Measurements from ENCODE around the gene PAPPA. TPM values are rescaled to one million over a fixed set of nuclear protein-coding genes. Genes with fewer than 3 reads are reported as not detected.

Gene PAPPA
- polyA plus RNA-seq, 4 donors: 3.4 to 8.7 (median 4.2) TPM

DNA sequence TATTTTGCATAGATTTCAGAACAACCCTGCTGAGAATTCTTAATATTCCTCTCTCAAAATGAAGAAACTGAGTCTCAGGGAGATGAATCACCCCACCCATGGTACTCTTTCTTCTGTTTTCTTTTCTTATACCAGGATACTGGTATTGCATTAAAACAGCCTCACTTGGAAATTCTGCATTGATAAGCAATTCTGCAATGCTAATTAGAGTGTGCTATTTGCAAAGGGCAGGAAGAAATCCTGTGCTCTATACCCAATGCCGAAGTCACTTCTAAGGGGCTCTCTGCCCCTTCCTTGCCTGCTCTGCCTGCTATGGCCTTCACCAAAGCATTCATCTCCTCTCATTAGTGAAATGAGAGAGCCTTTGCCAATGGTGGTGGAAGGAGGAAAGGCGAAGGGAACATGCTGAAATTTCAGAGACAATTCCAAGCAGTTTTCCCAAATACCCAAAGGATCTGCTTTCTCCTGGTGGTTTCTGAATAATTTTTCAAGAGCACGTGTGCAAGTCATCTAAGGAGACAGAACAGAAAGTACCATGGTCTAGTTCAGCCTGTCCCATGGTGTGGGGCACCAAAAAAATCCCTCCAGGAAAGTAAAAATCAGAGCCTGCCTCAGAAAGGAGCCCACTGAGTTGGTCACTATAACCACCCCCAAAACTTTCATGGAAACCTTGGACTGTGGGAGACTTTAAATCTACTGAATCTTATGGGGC lies 156.5 kb downstream of the PAPPA start:
- no peak for DNase-seq (ENCODE audit: low read depth in 4 of 4, low spot score in 2 of 4)

DNA sequence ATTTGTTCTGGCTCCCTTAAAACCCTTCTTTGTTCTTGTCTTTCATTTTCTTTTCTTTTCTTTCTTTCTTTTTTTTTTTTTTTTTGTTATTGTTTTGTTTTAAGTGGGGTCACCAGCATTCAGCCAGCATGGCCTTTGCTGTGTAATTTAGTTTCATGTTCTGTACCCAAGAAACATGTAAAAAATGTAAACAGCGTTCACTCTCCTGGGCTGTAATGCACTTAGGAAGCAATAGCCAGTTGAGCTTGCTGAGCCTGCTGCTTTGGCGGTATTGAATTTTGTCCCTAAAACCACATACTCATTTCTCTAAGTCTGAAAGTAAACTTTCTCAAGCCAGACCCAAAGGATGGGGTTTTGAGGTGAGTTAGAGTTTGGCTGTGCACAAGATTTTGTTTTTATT lies 158.6 kb downstream of the PAPPA start:
- no peak for DNase-seq (ENCODE audit: low read depth in 4 of 4, low spot score in 2 of 4)

DNA sequence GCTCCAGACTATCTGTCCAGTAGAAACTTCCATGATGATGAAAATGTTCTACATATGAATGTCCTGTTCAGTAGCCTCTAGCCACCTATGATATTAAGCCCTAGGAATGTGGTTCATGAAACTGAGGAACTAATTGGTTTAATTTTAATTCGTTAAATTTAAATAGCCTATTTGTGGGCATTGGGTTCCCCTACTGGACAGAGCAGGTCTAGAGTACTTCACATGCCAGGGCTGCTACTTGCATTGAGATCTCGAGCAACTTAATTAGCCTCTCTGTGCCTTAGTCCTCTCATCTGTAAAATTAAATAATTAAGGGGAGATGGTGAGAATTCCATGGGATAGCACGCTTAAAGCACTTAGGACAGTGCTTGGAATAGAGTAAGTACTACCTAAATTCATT lies 160.0 kb downstream of the PAPPA start:
- no peak for DNase-seq (ENCODE audit: low read depth in 4 of 4, low spot score in 2 of 4)

DNA sequence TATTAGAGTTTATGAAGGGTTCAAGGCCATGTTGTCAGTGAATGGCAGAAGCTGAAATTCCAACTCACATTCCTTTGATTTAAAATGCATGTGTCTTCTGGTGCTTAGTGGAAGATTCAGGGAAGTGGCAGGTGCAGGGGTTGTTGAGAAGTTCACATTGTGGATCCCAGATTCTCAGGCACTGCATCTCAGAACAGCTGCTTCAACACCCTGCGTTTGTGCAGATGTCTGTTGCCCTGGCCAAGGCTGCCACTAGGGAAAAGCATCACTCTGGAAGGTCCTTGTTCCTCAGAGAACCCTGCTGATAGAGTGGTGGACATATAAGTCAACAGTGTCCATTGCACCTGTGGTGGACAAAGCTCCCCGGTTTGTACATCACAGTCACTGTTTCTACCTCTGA lies 162.7 kb downstream of the PAPPA start:
- no peak for DNase-seq (ENCODE audit: low read depth in 4 of 4, low spot score in 2 of 4)

DNA sequence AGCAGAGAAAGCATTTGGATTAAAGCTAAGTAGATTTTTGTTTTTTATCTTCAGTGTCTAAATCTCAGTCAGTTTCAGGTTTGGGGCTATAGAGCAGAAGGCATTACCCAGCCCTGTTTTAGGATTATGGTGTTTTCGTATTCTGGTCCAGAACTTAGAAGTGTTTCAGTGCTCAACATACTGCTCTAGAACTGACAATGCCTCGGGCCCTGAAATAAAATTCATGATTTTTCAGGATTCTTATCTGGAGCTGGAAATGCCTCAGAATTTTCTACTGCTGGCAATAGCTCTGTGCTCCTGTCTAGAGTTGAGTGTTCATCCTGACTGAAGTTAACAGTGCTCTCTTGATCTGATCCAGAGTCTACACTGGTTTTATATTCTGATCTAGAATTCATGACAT lies 163.9 kb downstream of the PAPPA start:
- no peak for DNase-seq (ENCODE audit: low read depth in 4 of 4, low spot score in 2 of 4)

DNA sequence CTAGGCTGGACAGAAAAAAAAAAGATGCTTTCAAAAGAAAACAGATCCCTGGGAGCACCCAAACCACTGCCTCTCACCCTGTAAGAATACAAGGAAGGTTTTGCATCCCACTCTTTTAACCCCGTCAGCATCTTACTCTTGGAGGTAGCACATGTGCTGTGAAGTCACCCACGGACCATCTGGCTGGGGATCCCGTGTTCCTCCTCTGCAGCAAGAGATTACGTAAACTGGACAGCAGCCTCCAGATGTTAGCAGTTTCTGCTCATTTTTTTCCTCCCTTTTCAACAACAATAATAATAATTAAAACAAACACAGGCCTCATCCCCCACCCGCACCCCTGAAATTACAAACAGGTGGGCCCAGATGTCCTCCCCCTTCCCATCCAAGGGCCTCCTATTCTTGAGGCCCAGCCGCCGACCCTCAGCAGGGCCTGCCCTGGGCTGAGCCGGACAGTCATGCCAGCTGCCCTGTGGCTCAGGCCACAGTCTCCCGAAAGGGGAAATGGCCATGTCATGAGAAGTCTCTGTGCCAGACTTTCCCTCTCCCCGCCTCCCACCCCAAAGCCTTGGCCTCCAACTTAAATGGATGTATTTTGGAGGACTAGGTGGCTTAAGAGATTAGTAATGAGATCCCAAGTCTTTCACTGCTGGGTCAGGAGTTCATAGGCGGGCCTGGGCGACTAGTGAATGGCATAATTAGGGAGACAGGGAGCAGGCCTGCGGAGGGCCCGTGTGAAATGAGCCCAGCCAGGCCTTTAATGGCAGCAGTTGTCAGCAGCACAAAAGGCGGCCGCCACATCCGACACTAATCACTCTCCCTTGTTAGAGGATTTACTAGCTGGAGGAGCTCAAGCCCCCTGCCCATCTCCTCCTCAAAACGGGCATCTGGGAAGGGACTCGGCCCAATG lies 165.1 kb downstream of the PAPPA start:
- no peak for DNase-seq (ENCODE audit: low read depth in 4 of 4, low spot score in 2 of 4)

DNA sequence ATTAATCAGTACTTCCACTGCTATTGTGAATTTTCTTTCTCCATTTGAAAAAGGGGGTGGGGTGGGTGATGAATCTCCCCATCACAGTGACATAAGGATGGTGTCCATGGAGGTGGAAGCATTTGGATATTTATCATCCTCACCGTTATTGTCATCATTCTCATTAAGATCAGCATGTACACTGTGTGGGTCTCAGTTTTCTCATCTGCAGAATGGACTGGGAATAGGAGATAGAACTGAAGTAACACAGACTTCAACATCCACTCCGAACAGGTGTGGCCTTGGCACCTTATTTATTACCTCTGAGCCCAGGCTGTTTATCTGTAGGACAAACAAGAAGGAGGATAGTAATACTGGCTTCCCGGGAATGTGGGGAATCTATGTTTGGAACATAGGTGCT lies 165.9 kb downstream of the PAPPA start:
- no peak for DNase-seq (ENCODE audit: low read depth in 4 of 4, low spot score in 2 of 4)

DNA sequence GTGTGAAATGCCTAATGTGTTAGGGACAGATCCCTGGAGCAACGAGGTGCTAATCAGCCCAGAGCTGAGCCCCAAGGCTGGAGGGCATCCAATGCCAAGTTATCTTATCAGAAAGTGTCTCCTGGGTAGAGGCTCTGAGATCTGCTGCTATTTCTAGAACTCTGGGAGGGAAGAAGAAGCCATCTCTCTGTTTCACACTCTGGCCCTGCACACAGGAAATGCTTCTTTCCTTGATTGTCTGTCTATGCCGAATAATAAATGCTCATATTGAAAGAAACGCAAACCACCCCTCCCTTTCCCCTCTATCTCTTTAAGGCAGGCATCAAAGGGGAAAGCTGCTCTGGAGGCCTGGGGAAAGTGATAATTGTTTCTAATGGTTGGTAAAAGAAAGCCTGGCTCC lies 166.7 kb downstream of the PAPPA start:
- DNase-seq (ENCODE audit: low read depth in 4 of 4, low spot score in 2 of 4): no peak

DNA sequence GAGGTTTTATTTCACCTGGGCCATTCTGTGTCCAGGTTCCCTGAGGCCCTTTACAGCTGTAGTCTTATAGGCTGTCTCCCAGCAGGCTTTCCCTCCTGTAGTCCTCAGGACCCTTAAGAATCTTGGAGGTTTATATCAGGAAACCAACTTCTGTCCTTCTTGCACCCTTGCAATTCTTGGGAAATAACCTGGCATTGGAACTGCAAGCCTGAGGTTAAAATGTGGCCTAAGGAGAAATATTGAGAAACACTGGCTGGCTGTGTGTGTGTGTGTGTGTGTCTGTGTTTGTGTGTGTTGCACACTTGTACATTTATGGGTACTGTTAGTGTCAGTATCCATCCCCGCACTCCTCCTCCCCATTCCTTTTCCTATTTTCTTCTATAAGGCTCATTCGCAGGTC lies 168.9 kb downstream of the PAPPA start:
- DNase-seq (ENCODE audit: low read depth in 4 of 4, low spot score in 2 of 4): no peak

DNA sequence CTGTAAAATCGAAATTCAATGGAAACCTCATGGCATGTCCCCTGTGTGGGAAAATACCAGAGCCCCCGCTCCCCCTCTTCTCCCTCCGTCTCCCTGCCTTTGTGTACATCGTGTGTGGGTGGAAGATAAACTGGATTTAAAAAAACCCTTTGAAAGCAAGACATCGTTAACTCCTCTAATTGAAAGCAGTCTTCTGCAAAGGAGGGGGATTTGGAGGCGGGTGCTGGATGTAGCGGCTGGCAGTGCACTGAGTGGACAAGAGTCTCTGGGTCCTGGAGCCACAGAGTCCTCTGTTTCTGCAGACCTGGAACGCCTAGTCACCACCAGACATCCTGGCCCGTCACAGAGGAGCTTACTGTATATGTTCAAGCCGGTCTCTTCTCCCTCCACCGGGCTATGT lies 169.4 kb downstream of the PAPPA start:
- DNase-seq (ENCODE audit: low read depth in 4 of 4, low spot score in 2 of 4): no peak

DNA sequence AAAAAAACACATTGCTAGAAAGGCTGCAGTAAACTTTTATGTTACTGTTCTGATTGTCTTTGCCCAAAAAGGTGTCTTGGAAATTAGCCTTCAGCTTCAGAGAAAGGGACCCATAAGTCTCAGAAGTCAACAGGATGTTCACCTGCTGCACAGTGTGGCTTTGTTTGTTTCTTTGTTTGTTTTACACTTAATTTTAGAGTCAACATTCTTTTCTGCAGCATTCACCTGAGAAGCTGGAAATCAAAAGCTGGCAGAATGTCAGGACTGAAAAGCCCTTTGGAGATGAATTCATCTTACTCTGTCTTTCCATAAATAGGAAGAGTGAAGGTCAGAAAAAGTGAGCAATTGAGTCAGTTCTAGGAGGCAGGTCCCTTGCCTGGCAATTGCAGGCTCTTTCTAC lies 170.0 kb downstream of the PAPPA start:
- DNase-seq (ENCODE audit: low read depth in 4 of 4, low spot score in 2 of 4): no peak

DNA sequence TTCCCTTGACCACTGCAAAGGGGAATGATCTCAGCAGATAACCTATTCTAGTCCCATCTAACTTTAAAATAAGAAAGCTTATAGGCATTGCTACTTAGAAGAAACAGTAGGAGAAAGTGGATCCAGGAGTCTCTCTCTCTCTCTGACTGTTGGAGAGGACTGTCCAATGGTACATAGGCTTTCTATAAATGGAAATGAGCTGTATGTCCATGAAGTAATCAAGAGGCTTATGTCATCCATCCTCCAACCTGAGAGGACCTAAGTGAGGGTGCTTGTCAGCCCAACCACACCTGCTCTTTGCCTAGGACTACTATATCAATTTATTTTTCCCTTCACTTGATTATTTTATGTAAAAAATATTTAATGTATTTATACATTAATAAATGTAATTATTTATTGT lies 172.3 kb downstream of the PAPPA start:
- DNase-seq (ENCODE audit: low read depth in 4 of 4, low spot score in 2 of 4): no peak

DNA sequence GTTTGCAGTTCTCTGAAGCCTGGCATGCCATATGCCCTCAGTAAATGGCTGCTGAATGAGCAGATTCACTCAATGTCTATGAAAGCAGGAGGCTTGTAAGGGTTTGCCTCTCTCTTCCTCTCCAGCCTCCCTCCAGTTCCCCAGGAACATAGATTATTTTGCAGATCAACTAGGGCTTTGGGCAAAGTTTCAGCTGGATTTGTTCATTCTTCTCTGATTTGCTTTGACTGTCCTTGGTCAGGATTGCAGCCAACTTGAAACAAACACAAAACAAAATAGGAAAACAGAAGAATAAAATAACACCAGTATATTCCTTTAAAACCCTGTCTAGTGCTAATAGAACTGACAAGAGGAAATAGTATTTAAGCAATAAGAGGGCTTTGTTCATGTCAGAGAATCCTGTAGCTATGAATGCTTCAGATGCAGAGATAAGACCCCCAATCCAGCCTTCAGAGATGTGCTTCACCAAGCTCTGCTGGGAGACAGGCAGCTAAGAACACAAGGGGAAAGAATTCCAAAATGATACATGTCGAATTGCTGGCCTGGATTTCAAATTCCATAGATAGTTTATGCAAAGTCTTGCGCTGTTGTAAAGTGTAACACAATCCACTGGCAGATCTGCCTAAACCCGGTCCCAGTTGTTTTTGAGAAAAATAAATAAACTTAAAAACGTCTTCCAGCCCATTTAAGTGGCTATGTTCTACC lies 174.3 kb downstream of the PAPPA start:
- no peak for DNase-seq (ENCODE audit: low read depth in 4 of 4, low spot score in 2 of 4)

DNA sequence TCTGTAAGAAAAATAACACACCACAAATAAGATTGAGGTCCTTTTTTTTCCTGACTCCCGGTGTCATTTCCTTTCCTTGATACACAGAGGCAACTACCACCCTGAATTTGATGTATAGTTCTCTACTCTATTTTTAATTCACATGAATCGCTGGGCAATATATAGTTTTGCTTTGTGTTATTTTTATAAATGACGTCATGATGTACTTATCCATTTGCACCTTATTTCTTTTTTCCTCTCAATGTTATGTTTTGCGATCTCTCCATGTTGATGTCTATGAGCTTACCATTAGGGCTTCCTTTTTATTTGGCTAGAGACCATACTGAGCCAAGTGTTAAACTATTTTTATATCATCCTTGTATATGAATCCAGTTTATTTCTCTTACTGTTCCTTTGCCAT lies 175.9 kb downstream of the PAPPA start:
- no peak for DNase-seq (ENCODE audit: low read depth in 4 of 4, low spot score in 2 of 4)

DNA sequence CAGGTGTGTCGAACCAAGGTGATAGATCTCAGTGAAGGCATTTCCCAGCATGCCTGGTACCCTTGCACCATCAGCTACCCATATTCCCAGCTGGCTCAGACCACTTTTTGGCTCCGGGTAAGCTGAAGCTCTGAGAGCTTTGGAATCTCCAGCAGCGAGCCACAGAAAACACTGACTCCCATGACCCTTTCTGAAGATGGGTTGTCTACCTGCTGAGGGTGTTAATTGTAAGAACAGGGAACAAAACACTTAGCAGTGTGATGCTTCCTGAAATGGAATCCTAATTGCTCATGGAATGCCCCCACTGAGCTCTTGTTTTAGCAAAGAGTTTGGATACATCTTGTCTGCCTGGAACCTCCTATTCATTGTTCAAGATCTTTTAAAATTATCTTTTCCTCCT lies 177.7 kb downstream of the PAPPA start:
- DNase-seq (ENCODE audit: low read depth in 4 of 4, low spot score in 2 of 4): no peak

DNA sequence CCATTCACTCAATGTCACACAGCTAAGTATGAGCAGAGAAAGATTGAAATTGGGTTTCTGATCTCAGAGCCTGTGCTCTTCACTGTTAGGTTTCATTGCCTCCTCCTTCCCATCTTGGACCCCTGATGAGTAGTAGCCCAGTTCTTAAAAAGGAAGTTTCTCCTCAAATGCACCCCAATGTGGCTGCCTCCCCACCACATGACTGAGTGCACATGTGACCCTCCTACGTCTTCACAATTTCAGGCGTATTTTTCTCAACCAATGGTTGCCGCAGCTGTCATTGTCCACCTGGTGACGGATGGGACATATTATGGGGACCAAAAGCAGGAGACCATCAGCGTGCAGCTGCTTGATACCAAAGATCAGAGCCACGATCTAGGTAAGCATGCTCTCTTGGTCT lies 178.5 kb downstream of the PAPPA start:
- DNase-seq (ENCODE audit: low read depth in 4 of 4, low spot score in 2 of 4): no peak

DNA sequence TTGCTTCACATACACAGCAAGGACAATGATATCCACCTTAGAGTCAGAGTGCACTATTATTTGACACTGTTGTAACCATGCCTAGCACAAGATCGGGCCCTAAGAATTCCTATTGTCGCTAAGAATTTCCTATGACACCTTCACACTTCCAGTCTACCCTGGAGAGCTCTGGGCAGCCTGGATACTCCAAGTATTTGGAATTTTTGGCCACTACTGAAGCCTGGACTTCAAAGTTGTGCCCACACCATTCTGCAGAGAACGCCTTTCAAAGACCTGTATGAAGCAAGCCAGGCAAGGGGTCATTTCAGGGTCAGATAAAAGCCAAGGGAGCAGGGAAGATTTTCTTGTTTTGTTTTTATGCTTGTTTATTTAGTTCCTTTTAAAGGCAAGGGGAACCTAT lies 179.7 kb downstream of the PAPPA start:
- DNase-seq (ENCODE audit: low read depth in 4 of 4, low spot score in 2 of 4): no peak

DNA sequence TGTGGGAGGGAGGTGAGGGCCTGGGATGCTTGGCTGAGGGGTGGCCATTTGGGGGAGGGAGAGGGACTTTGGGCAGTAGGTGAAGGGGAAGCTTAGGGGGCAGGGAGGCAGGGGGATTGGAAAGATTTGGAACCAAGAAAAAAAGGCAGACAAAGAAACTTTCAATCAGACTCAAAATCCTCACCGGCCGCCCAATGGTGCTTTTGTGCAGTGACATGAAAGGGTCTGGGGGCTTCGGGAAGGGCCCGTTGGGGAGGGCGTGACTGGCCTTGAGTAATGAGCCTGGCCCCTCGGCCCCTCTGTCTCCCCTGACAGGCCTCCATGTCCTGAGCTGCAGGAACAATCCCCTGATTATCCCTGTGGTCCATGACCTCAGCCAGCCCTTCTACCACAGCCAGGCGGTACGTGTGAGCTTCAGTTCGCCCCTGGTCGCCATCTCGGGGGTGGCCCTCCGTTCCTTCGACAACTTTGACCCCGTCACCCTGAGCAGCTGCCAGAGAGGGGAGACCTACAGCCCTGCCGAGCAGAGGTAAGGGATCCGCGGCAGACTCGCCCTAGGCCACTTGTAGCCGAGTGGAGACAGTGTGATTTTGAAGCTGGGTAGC lies 181.1 kb downstream of the PAPPA start:
- DNase-seq (ENCODE audit: low read depth in 4 of 4, low spot score in 2 of 4): no peak

DNA sequence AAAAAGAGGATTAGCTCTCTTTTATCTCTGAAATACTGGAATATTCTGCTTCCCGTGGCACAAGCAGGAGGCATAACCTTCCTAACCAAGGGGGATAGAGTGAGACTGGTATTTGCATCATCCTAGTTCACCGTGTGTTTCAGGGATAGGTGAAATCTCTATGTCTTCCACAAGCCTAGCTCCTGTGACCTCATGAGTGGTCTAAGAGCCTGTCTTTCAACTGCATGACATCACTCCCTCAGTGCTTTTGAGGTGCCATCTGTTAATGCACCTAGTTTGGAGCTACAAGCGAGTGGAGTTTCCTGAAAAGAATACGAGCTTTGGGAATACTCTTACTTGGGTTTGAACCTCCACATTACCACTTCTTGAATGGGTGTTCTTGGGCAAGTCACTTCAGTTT lies 181.8 kb downstream of the PAPPA start:
- no peak for DNase-seq (ENCODE audit: low read depth in 4 of 4, low spot score in 2 of 4)

DNA sequence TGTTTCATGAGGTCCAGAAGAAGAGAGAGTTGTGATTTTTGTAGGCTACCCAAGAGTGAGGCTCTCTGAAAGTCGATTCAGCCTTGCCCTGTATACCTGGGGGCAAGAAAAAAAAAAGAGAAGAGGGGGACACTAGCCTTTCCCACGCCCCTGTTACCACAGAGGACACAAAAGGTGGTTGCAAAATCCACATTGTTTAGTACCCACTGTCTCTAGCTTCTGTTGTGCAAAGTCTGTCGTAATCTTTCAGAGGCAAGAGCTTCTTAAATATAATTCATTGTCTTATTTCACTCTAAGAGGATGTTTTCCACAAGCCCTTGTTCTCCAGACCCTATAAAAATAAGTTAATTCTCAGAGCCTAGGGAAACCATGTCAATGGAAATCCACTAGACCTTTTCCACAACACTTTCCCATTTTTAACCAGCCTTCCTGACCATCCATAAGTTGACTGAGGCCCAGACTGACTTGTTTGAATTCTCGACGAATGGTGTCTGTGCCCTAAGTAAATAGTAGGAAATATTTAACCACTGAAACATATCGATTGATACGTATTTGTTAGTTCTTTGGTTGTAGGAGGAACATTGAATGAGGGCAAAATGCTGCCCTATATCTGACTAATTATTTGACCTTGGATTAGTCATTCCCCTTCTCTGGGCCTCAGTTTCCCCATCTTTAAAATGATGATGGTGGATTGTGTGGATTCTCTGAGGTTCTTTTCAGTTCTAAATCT lies 182.7 kb downstream of the PAPPA start:
- DNase-seq (ENCODE audit: low read depth in 4 of 4, low spot score in 2 of 4): no peak
